D721Med (cell line): ENCODE data around the gene OR1A1.

ENCODE experiments used
- DNase-seq: peaks from one replicate; pipeline ENCODE4 v3.0.0; 2011; ENCODE audit warnings: low spot score; ENCODE audit not compliant: insufficient read length
- FAIRE-seq: peaks from 2 replicates; lab custom pipeline; 2011; peaks lifted over from hg19 to GRCh38; lab: Jason Lieb, UNC
- CTCF ChIP-seq: IDR thresholded peaks from 2 replicates; pipeline ENCODE4 v1.5.1; 2012; ENCODE audit warnings: mild to moderate bottlenecking, control low read depth; ENCODE audit not compliant: insufficient read depth; ENCODE audit errors: missing control alignments

OR1A1 gene

GRCh38 chr17:3260600-3260999, 53.1 kb downstream of the OR1A1 start:
- FAIRE-seq (no peak), DNase-seq (no peak)
- no peak for TF ChIP-seq CTCF
